K562 (cell line): ENCODE measurements around the gene MDN1. TPM values are rescaled to one million over a fixed set of nuclear protein-coding genes. Genes with fewer than 3 reads are reported as not detected.

Experiments used
- EHMT2 ChIP-seq: fragments of 450-650 bp; IDR thresholded peaks from 2 replicates; pipeline ENCODE4 v1.6.1; 2018; ENCODE audit warnings: antibody characterized with exemption
- EP300 ChIP-seq: IDR thresholded peaks from 2 replicates; pipeline ENCODE4 v1.6.1; 2012; ENCODE audit warnings: low read length, improper control_type of control experiment
- FOXP1 ChIP-seq: sonication (generic); formaldehyde crosslinking; IDR thresholded peaks from 2 replicates; pipeline ENCODE4 v1.8.0; 2022; ENCODE audit warnings: mild to moderate bottlenecking, missing genetic modification reagents
- GTF2F1 ChIP-seq: IDR thresholded peaks from 2 replicates; pipeline ENCODE4 v1.6.1; 2011; ENCODE audit warnings: low read depth, low read length, improper control_type of control experiment
- KDM1A ChIP-seq, 2 experiments: fragments of 450-650 bp; IDR thresholded peaks; 2 replicates each; pipeline ENCODE4 v1.6.1; 2016; ENCODE audit warnings: mild to moderate bottlenecking in 2 of 2
- NEUROD1 ChIP-seq: fragments of 150-350 bp; IDR thresholded peaks from 2 replicates; pipeline ENCODE4 v1.6.1; 2014; ENCODE audit warnings: borderline replicate concordance, low read length, low read depth; ENCODE audit not compliant: partially characterized antibody
- PML ChIP-seq: IDR thresholded peaks from 2 replicates; pipeline ENCODE4 v1.6.1; 2012; ENCODE audit warnings: low read length, inconsistent platforms
- SMAD4 ChIP-seq: fragments of 250-450 bp; sonication (Bioruptor Pico); conservative IDR thresholded peaks from 2 replicates; pipeline ENCODE4 v1.8.0; 2021; ENCODE audit warnings: inconsistent platforms, mild to moderate bottlenecking, moderate library complexity
- polyA plus RNA-seq, 8 experiments: library from polyadenylated mRNA; depleted of rRNA in 4 of 8; stranded (reverse) in 5 of 8; unstranded in 3 of 8; fragments of >200 nt; fragmentation: Nextera tagmentation in 2 of 8; fragmentation: Illumina TruSeq in 1 of 8; extraction: Ambion mirVana in 2 of 8; extraction: Trizol in 1 of 8; gene quantifications; 2 replicates each; pipeline versions ENCODE4 v1.2.1 to v1.2.3, GENCODE V29; 2011 to 2014; ENCODE audit warnings: inconsistent platforms in 1 of 8, missing spikeins in 1 of 8
- total RNA-seq, 7 experiments: library from RNA; depleted of rRNA in 6 of 7; stranded (reverse); fragments of >200 nt in 6 of 7; fragmentation: Illumina TruSeq in 2 of 7; extraction: Trizol in 2 of 7; gene quantifications; 2 replicates each; pipeline versions ENCODE4 v1.2.1 to v1.2.3, GENCODE V29; 2011 to 2021; ENCODE audit warnings: low replicate concordance in 1 of 7
- TF ChIP-seq, protein P1 (sequence below): fragments of 250-450 bp; sonication (Bioruptor Pico); IDR thresholded peaks from 2 replicates; pipeline ENCODE4 v1.4.0; 2020; ENCODE audit warnings: mild to moderate bottlenecking
- TF ChIP-seq, protein P2 (sequence below): fragments of 200-800 bp; sonication (Bioruptor generic); IDR thresholded peaks from 2 replicates; pipeline ENCODE4 v1.6.1; 2016; ENCODE audit warnings: missing genetic modification characterization, missing compliant biosample characterization
- TF ChIP-seq, protein P3 (sequence below): fragments of 450-650 bp; IDR thresholded peaks from 2 replicates; pipeline ENCODE4 v1.6.1; 2018; ENCODE audit not compliant: partially characterized antibody
- TF ChIP-seq, protein P4 (sequence below): sonication (generic); formaldehyde crosslinking; IDR thresholded peaks from 2 replicates; pipeline ENCODE4 v1.9.0; 2022; ENCODE audit warnings: mild to moderate bottlenecking, missing genetic modification reagents

The MDN1 gene
- total and polyA plus RNA-seq, 9 of the 15 experiments (the other 6 are each of a cell fraction or from before 2014, with no cell fraction given), result 25.6 to 93.6 (median 43.0) TPM

DNA sequence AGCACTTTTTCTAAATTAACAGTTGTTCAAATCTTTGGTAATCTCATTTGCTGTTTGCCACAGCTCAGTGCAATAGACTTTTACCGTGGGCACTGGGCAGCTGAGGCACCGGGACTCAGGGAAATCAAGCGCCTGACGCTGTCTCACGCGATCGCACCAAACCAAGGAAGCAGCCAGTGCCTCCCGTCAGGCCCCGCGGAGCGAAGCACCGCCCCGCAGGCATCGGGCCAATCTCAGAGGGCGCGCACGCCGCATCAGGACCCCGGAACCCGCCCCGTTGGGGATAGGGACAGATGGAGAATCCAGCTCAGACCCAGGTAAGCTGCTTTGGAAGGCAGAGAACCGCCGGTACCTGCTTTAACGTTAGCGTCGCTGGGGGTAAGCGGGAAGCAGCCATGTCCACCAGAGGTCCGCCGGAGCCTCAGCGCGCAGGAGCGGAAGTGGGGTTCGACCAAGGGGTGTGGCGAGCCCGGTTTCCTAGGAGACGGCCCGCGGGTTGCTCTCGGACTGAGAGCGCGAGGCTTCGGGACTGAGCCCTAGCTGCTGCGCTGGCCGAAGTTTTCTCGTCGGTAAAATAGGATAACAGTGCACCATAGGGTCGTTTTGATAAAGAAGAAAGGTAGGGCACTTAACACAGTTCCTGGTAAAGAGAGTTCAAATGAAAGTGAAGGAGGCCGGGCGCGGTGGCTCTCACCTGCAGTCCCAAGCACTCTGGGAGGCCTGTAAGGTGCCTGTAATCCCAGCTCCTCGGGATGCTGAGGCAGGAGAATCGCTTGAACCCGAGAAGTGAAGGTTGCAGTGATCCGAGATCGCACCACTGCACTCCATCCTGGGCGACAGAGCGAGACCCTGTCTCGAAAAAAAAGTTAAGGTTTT, 181.0 kb downstream of the MDN1 start, which contains the start of gene LYRM2 (continued):
- TF ChIP-seq, protein P1, sequence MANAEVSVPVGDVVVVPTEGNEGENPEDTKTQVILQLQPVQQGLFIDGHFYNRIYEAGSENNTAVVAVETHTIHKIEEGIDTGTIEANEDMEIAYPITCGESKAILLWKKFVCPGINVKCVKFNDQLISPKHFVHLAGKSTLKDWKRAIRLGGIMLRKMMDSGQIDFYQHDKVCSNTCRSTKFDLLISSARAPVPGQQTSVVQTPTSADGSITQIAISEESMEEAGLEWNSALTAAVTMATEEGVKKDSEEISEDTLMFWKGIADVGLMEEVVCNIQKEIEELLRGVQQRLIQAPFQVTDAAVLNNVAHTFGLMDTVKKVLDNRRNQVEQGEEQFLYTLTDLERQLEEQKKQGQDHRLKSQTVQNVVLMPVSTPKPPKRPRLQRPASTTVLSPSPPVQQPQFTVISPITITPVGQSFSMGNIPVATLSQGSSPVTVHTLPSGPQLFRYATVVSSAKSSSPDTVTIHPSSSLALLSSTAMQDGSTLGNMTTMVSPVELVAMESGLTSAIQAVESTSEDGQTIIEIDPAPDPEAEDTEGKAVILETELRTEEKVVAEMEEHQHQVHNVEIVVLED, result no peak
- no peak for TF ChIP-seq FOXP1 (CRISPR knock-in tag)
- TF ChIP-seq PML, result peak; percentile 83
- TF ChIP-seq, protein P2, sequence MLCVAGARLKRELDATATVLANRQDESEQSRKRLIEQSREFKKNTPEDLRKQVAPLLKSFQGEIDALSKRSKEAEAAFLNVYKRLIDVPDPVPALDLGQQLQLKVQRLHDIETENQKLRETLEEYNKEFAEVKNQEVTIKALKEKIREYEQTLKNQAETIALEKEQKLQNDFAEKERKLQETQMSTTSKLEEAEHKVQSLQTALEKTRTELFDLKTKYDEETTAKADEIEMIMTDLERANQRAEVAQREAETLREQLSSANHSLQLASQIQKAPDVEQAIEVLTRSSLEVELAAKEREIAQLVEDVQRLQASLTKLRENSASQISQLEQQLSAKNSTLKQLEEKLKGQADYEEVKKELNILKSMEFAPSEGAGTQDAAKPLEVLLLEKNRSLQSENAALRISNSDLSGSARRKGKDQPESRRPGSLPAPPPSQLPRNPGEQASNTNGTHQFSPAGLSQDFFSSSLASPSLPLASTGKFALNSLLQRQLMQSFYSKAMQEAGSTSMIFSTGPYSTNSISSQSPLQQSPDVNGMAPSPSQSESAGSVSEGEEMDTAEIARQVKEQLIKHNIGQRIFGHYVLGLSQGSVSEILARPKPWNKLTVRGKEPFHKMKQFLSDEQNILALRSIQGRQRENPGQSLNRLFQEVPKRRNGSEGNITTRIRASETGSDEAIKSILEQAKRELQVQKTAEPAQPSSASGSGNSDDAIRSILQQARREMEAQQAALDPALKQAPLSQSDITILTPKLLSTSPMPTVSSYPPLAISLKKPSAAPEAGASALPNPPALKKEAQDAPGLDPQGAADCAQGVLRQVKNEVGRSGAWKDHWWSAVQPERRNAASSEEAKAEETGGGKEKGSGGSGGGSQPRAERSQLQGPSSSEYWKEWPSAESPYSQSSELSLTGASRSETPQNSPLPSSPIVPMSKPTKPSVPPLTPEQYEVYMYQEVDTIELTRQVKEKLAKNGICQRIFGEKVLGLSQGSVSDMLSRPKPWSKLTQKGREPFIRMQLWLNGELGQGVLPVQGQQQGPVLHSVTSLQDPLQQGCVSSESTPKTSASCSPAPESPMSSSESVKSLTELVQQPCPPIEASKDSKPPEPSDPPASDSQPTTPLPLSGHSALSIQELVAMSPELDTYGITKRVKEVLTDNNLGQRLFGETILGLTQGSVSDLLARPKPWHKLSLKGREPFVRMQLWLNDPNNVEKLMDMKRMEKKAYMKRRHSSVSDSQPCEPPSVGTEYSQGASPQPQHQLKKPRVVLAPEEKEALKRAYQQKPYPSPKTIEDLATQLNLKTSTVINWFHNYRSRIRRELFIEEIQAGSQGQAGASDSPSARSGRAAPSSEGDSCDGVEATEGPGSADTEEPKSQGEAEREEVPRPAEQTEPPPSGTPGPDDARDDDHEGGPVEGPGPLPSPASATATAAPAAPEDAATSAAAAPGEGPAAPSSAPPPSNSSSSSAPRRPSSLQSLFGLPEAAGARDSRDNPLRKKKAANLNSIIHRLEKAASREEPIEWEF (CRISPR knock-in tag), result no peak
- TF ChIP-seq KDM1A (IDR thresholded peaks at IDR 0.05), result no peak
- no peak for TF ChIP-seq EP300
- TF ChIP-seq, protein P3, sequence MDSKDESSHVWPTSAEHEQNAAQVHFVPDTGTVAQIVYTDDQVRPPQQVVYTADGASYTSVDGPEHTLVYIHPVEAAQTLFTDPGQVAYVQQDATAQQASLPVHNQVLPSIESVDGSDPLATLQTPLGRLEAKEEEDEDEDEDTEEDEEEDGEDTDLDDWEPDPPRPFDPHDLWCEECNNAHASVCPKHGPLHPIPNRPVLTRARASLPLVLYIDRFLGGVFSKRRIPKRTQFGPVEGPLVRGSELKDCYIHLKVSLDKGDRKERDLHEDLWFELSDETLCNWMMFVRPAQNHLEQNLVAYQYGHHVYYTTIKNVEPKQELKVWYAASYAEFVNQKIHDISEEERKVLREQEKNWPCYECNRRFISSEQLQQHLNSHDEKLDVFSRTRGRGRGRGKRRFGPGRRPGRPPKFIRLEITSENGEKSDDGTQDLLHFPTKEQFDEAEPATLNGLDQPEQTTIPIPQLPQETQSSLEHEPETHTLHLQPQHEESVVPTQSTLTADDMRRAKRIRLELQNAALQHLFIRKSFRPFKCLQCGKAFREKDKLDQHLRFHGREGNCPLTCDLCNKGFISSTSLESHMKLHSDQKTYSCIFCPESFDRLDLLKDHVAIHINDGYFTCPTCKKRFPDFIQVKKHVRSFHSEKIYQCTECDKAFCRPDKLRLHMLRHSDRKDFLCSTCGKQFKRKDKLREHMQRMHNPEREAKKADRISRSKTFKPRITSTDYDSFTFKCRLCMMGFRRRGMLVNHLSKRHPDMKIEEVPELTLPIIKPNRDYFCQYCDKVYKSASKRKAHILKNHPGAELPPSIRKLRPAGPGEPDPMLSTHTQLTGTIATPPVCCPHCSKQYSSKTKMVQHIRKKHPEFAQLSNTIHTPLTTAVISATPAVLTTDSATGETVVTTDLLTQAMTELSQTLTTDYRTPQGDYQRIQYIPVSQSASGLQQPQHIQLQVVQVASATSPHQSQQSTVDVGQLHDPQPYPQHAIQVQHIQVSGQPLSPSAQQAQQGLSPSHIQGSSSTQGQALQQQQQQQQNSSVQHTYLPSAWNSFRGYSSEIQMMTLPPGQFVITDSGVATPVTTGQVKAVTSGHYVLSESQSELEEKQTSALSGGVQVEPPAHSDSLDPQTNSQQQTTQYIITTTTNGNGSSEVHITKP, result no peak
- TF ChIP-seq, protein P4, sequence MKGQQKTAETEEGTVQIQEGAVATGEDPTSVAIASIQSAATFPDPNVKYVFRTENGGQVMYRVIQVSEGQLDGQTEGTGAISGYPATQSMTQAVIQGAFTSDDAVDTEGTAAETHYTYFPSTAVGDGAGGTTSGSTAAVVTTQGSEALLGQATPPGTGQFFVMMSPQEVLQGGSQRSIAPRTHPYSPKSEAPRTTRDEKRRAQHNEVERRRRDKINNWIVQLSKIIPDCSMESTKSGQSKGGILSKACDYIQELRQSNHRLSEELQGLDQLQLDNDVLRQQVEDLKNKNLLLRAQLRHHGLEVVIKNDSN (CRISPR knock-in tag), result no peak
- TF ChIP-seq EHMT2, result no peak
- TF ChIP-seq NEUROD1, result peak; percentile 49
- TF ChIP-seq GTF2F1, result 0 out of 2 replicates have a peak, but pooled peaks have one; percentile 22
- no peak; the same call in 1 of the 2 replicates for TF ChIP-seq SMAD4 (CRISPR knock-in tag)
